Brain pericyte (primary cell): Measurements from ENCODE around the gene OSM.

Experiments used
- DNase-seq: peaks from one replicate; pipeline ENCODE4 v3.0.0-alpha.2; 2012; ENCODE audit warnings: low read depth, low spot score

The OSM gene

GRCh38 chr22:30285176-30285845 is 18.7 kb upstream of the OSM start:
- no peak for DNase-seq

- DNase-seq: no peak
Observed at GRCh38 chr22:30284666-30285065, 18.0 kb upstream of the OSM start.

DNA sequence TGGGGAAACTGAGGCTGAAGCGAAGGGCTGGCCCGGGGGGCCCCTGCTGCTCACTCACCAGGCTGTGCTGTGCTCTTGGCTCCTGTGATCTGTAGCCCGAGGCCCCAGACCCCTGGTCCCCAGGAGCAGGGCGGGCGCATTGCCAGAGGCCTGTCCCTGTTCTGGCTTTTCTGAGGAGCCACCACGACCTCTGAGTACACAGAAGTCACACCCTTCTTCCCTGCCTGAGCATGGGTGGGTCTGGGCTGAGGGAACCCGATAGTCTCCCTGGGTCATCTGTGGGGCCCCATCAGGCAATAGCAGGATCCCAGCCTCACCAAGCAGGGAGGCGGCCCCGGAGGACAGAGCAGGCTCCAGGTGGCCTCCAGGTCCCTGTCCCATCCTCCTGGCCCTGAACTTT is 17.5 kb upstream of the OSM start:
- no peak for DNase-seq

- DNase-seq: no peak
Observed at GRCh38 chr22:30283342-30283741, 16.7 kb upstream of the OSM start.

DNA sequence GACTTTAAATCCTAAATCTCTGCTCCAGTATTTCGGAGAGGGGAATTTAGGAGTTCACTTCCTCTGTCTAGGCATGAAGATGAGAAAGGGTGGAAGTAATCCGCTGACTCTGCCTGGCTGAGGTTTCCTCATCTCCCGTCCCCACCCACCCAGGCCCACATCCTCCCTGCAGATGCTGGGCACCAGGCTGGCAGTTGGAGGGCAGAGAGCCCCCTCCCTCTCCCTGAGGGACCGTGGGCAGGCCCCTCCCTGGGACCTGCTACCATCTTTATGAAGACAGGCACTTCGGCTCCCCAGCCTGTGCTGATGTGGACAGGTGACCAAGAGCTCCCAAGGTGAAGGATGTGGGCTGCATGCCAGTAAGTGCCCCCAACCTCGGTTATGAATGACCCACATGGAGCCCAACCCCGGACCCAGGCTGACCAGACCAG is 16.0 kb upstream of the OSM start:
- no peak for DNase-seq

GRCh38 chr22:30280505-30280904 is 13.9 kb upstream of the OSM start:
- no peak for DNase-seq

DNA sequence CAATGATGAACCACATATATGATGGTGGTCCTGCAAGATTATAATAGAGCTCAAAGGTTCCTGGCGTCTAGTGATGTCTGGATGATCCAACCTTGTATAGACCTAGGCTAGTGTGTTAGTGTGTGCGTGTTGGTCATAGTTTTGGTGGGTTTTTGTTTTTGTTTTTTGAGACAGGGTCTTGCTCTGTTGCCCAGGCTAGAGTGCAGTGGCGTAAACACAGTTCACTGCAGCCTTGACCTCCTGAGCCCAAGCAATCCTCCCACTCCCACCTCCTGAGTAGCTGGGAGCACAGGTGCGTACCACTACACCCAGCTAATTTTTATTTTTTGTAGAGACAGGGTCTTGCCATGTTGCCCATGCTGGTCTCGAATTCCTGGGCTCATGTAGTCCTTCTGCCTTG is 13.3 kb upstream of the OSM start:
- no peak for DNase-seq

GRCh38 chr22:30279046-30279788 is 12.6 kb upstream of the OSM start:
- no peak for DNase-seq

- DNase-seq: no peak
Observed at GRCh38 chr22:30277547-30278344, 11.1 kb upstream of the OSM start.

DNA sequence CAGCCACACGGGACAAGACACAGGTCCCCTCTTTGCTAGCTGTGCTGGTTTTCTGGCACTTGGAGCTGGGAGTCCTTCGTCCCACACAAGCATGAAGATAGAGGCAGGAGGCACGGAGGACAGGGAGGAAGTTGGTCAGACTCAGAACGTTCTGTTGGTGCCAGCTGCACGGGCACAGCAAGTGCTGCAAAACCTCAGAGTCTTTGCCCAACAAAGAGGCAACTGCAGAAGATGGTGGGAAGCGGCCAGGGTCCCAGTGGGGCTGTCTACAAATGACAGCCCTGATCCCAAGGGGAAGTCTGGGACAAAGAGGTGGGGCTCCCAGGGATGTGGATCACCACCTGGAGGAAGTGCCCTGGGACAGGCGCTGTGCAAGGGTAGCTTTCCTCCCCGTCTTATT is 9.4 kb upstream of the OSM start:
- no peak for DNase-seq

GRCh38 chr22:30275625-30276024 is 9.0 kb upstream of the OSM start:
- no peak for DNase-seq

GRCh38 chr22:30274437-30274812 is 7.8 kb upstream of the OSM start:
- DNase-seq: no peak

GRCh38 chr22:30273711-30274436 is 7.2 kb upstream of the OSM start:
- DNase-seq: no peak

GRCh38 chr22:30272781-30273601 is 6.3 kb upstream of the OSM start:
- DNase-seq: no peak

GRCh38 chr22:30270832-30271231 is 4.2 kb upstream of the OSM start:
- no peak for DNase-seq

- no peak for DNase-seq
Observed at GRCh38 chr22:30268331-30268730, 1.7 kb upstream of the OSM start.

DNA sequence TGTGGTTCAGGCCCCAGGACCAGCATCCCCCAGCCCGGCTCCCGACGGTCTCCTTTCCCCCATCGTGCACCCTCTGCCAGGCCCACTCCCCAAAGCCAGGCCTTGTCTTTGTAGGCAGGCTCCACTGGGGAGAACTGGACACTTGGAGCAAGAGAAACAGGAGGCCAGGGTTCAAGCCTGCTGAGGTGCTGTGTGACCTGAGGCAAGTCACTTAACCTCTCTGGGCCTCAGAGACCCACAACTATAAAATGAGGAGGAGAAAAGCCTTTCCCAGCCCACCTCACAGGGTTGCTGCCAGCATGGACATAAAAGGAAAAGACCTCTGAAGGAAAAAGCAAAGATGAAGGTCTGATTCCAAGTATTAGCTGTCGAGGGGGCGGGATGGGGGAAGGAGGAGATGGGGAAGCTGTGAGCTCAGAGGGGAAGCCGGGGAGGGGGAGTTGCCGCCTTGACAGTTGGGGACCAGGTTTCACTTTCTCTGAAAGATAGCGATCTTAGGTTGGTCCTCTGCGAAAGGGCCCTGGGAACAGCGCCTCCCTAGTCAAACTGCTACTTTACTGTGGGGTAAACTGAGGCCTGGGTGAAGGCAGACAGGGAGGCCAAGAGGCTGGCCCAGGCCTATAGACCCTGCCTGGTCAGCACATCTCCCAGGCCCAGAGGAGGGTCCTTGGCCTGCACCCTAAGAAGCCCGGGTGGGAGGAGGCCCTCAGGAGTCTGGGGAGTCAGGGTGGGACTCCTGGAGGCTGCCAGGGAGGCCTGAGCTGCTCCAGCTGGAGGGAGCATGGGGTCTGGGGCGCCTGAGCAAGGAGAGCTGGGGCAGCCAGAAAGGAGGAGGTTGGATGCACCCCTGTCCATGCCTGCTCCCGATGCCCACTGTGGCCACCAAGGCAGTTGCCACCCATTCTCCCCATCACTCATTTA is 991 bp upstream of the OSM start:
- no peak for DNase-seq

- DNase-seq: no peak
Observed at GRCh38 chr22:30265823-30266444, 717 bp downstream of the OSM start.

DNA sequence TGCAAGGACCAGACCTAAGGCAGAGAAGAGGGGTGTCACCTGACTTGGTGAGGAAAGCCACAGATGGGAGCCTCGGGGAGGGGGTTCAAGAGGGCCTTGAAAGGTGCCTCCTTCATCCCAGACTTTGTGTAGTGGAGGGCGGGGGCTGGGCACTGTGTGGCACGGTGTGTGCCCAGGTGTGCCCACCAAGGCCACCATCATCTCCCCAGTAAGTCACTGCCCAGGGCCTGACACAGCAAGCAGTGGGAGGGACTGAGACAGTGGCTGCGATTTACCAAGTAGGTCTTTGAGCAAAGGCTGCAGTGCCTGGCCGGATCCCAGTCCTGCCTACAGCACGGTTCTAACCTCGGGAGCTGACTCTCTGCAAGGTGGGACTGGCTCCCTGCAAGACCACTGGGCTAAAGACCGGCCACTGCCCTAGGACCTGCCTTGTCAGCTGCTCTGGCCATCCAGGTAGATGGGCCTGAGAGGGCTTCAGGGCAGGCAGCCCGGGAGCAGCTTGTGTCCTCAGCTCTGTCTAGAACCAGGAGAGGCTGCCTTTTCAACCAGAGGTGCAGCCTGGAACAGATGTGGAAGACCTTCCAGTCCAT is 1.4 kb downstream of the OSM start:
- no peak for DNase-seq
